ENCODE results near the gene UBE2D2. TPM values are rescaled to one million over a fixed set of nuclear protein-coding genes. Genes with fewer than 3 reads are reported as not detected.

Gene UBE2D2
- total RNA-seq = 56.1 and 66.3 TPM in 2 replicates

DNA sequence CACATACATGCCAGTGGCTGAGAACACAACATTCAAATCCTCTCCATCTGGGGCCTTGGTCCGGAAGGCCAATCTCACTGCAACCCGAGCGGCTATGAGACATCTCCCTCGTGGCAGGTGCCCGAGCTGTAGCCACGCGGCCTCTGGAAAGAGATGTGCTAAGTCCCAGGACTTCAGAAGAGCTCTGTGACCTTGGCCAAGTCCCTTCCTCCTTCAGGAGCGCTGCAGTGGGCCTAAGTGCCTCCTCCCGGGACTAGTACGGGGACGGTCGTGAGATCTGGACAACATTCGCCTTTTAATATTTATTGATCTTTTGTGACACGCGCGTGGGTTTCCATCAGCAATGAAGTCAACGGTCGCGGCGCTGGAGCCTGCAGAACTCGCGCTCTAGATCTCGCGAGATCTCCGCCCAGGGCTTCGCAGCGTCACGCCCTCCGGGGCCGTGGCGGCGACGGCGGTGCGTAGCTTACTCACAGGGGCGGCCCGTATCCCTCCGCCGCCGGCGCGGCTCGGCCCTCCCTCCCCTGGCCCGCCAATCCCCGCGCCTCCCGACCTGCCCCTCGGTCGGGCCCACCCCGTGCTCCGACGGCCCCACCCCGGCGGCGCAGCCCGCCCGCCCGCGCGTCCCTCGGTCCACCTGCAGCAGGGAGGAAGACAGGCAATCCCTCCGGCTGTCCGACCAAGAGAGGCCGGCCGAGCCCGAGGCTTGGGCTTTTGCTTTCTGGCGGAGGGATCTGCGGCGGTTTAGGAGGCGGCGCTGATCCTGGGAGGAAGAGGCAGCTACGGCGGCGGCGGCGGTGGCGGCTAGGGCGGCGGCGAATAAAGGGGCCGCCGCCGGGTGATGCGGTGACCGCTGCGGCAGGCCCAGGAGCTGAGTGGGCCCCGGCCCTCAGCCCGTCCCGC, at the start of gene UBE2D2:
TSS of gene UBE2D2 (plus strand) at position 588 of the 903 bp plus-strand sequence. CDS start 453 bp downstream, outside the sequence.

DNA sequence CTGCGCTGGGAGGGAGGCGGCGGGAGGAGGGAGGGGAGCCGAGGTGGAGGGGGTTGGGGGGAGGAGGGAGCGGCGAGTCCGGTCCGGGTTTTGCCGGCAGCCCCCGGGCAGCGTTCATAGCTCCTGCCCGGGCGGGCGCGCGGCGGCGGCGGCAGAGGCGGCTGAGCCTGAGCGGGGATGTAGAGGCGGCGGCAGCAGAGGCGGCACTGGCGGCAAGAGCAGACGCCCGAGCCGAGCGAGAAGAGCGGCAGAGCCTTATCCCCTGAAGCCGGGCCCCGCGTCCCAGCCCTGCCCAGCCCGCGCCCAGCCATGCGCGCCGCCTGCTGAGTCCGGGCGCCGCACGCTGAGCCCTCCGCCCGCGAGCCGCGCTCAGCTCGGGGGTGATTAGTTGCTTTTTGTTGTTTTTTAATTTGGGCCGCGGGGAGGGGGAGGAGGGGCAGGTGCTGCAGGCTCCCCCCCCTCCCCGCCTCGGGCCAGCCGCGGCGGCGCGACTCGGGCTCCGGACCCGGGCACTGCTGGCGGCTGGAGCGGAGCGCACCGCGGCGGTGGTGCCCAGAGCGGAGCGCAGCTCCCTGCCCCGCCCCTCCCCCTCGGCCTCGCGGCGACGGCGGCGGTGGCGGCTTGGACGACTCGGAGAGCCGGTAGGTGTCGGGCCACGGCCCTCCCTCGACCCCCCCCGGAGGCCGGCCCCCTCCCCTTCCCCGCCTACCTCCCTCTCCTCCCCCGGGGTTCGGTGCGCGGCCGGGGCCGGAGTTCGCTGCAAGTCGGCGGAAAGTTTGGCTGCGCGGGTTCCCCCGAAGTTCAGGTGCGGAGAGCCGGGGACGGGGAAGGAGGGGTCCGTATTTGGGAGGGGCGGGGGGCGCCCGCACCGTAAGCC, 87.3 kb downstream of the UBE2D2 start, which contains the start of gene CXXC5:
TSS of gene CXXC5 (plus strand) at position 145 of the 877 bp plus-strand sequence. CDS start 32,175 bp downstream, outside the sequence.

Other genes starting within 250 kb of the UBE2D2 start
- 109 and 179 TPM in 2 replicates for gene PAIP2, start 219.5 kb upstream of the UBE2D2 start, total RNA-seq
- gene SLC23A1, start 178.0 kb upstream of the UBE2D2 start, total RNA-seq = not detected in 2 replicates
- 0.32 and 0.46 TPM in 2 replicates for gene MZB1, start 171.4 kb upstream of the UBE2D2 start, total RNA-seq
- 0.61 and 0.65 TPM in 2 replicates for gene PROB1, start 166.2 kb upstream of the UBE2D2 start, total RNA-seq
- gene SPATA24, start 157.2 kb upstream of the UBE2D2 start, total RNA-seq = 10.1 and 14.4 TPM in 2 replicates
- gene DNAJC18, start 121.8 kb upstream of the UBE2D2 start, total RNA-seq = 7.6 and 8.4 TPM in 2 replicates
- gene ECSCR, start 98.6 kb upstream of the UBE2D2 start, total RNA-seq = 312 and 378 TPM in 2 replicates
- under 0.01 TPM in 1 of 2 replicates, not detected in the other for gene SMIM33, start 90.3 kb upstream of the UBE2D2 start, total RNA-seq
- gene STING1, start 78.6 kb upstream of the UBE2D2 start, total RNA-seq = 51.1 and 52.0 TPM in 2 replicates
- gene CXXC5, start 87.0 kb downstream of the UBE2D2 start, total RNA-seq = 17.9 and 27.7 TPM in 2 replicates
- under 0.01 TPM in 1 of 2 replicates, not detected in the other for gene PSD2, start 234.5 kb downstream of the UBE2D2 start, total RNA-seq